ENCODE measurements around the gene SAMD4B.

The SAMD4B gene

DNA sequence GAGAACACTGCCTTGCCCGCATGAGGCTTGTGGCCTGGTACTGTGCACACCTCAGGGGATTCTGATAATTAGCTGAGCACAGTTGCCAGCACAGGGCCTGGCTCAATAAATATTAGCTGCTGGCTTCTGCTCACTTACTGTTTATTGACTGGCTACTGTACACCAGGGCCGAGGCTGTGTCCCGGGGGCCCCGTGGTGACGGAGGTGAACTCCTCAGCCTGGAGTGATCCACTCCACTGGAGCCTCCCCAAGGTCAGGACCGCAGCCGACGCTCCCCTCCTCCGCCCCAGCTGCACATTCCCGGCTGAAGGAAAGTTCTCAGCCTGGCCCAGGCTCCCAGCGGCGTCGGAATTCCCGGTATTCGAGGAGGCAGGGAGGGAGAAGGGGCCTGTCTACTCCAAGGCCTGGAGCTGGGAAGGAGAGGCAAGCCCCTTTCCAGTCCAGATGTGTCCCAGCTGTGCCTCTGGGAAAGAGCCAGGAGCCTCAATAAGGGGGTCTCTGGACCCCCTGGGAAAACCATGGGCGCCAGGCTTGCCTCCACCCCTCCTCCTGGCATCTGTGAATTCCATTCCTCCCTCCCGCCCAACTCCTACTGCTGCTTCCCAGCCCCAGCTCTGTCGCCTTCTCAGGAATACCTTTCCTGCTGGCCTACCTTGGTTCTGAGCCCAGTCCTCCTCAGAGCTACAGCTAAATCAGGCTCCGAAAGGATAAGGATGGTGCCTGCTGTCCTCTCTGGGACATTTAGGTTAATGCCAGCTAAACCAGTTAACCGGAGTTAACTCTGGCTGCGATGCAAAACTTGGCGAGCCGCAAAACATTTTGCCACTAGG is 86.3 kb downstream of the SAMD4B start:
- no peak for DNase-seq

DNA sequence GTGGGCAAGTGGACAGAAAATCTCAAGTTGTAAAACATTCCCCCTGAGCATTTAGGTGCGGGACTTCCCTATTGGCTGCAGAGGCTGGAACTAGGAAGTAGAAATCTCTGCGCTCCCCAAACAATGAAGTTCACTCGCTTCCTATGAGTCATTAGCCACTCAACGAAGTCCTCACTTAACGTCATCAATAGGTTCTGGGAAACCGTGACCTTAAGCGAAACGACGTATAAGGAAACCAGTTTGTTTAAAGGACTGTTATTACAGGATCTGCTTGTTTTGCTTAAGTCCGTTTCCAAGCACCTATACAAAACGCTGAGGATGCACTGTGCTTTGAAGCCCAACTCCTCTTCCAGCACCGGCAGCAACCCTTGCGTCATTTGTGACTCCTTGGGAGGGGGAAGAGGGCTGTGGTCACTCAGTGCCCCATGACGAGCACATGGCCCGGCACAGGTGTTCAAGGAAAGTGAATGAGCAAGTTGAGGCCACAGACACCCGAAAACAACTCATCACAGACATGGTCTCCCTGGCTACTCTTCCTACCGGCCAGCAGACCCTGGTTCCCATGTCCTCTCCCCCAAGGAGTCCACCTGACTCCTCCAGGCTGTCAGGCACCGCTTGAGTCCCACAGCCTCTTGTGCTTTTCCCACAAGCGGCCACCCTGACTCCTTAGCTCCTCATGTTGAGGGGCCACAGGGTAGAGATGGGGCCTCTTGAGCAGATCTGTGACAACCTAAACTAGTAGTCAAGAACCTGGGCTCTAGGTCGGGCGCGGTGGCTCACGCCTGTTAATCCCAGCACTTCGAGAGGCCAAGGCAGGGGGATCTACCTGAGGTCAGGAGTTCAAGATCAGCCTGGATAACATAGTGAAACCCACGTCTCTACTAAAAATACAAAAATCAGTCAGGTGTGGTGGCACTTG is 88.7 kb downstream of the SAMD4B start:
- no peak for DNase-seq

DNA sequence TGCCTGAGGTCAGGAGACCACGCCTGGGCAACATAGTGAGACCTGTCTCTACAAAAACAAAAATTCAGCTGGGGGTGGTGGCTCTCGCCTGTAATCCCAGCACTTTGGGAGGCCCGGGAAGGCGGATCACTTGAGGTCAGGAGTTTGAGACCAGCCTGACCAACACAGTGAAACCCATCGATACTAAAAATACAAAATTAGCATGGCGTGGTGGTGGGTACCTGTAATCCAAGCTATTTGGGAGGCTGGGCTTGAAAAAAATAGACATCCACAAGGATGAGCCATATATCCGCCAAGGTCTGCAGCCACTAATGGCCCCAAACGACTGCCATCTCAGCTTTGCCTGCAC is 90.4 kb downstream of the SAMD4B start:
- no peak for DNase-seq

DNA sequence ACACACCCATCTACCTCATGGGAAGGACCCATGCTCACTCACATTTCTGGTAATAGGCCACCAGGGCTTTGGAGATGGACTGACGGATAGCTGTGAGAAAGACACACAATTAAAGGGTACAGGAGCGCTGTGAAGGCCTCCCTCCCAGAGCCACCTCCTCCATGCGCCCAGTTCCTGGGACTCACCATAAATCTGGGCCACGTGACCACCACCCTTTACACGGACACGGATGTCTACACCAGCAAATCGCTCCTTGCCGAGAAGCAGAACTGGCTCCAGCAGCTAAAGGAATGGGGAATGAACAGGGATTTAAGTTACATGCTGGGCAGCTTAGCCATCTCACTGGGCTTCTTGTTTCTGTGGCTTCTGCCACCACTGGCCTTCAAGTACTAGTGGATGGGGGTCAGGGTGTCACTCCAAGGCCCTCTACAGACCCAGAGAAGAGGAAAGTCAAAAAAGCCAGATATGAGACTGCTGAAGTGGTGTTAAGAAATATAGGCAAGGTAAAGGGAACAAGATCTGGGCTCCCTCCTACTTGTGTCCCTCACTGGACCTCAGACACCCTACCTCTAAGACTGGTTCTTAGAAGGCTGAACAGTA is 91.4 kb downstream of the SAMD4B start:
- DNase-seq: no peak

DNA sequence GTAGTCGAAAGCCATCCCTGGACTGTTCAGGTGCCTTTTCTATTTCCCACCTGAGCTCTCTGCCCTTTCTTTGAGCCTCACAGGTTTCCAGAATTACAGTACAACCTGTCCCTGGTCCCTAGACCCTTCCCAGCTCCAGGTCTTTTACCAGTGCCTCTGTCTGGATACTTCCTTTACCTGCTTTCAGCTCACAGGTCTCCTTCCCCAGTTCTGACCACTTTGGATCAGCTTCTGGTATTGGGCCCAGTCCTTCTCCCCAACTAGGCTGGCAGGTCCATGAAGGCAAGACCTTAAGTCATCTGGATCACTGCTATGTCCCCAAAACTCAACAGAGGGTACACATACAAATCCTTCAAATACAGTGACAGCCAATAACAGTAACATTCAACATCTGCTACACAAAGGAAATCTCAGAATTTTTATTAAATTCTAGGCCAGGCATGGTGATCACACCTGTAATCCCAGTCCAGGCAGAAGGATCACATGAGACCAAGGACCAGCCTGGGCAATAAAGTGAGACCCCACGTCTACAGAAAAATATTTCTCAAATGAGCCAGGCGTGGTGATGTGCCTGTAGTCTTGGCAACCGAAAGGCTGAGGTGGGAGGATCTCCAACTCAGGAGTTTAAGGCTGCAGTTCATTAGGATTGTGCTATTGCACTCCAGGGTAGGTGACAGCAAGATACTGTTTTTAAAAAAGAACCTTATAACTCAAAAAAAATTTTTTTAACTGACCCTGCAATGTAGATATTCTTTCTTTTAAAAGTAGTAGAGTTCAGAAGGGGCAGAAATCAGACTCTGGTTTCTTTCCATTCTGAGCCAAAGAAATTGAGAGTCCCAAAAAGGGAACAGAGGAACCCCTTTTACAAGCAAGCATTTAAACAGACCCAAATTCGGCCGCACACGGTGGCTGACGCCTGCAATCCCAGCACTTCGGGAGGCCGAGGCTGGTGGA is 92.2 kb downstream of the SAMD4B start:
- no peak for DNase-seq

Data from midbrain (tissue), 1 donor.